ENCODE data around the gene CRB2.

DNA sequence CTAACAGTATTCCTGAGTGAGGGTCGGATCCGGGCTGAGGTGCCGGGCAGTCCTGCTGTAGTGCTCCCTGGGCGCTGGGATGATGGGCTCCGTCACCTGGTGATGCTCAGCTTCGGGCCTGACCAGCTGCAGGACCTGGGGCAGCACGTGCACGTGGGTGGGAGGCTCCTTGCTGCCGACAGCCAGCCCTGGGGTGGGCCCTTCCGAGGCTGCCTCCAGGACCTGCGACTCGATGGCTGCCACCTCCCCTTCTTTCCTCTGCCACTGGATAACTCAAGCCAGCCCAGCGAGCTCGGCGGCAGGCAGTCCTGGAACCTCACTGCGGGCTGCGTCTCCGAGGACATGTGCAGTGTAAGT is 15.2 kb downstream of the CRB2 start:
- no peak for TF ChIP-seq CTCF (IDR thresholded peaks at IDR 0.05; ENCODE audit: low read length)
- TF ChIP-seq EZH2phosphoT487 (IDR thresholded peaks at IDR 0.05; ENCODE audit: low read length) = no peak
- TF ChIP-seq EZH2 (optimal IDR thresholded peaks at IDR 0.05; ENCODE audit: low read depth, low read length) = no peak

All from MM.1S (cell line).